H9 (cell line): Measurements from ENCODE around the gene FMC1. TPM values are rescaled to one million over a fixed set of nuclear protein-coding genes. Genes with fewer than 3 reads are reported as not detected.

Source experiments
- DNase-seq: peaks from one replicate; pipeline ENCODE4 v3.0.0-alpha.2; 2017
- H2AFZ ChIP-seq: one replicate; pipeline ENCODE4 v1.6.1; 2013; ENCODE audit warnings: mild to moderate bottlenecking, low read length, control low read depth, moderate library complexity
- H2AK5ac ChIP-seq: 2 replicates; pipeline ENCODE4 v1.6.1; 2013; ENCODE audit warnings: low read length, control low read depth, mixed read lengths; ENCODE audit not compliant: insufficient read length
- H2BK120ac ChIP-seq: one replicate; pipeline ENCODE4 v1.6.1; 2013; ENCODE audit warnings: low read depth, mild to moderate bottlenecking, low read length, control low read depth, inconsistent platforms; ENCODE audit not compliant: poor library complexity, severe bottlenecking
- H2BK12ac ChIP-seq: 2 replicates; pipeline ENCODE4 v1.6.1; 2013; ENCODE audit warnings: low read length, control low read depth, mixed read lengths, low read depth; ENCODE audit not compliant: insufficient read length
- H2BK15ac ChIP-seq: 2 replicates; pipeline ENCODE4 v1.6.1; 2013; ENCODE audit warnings: low read depth, low read length, control low read depth
- H2BK20ac ChIP-seq: one replicate; pipeline ENCODE4 v1.6.1; 2013; ENCODE audit warnings: low read depth, mild to moderate bottlenecking, low read length, control low read depth, inconsistent platforms; ENCODE audit not compliant: poor library complexity, severe bottlenecking
- H2BK5ac ChIP-seq: 2 replicates; pipeline ENCODE4 v1.6.1; 2013; ENCODE audit warnings: low read length, control low read depth, mixed read lengths; ENCODE audit not compliant: insufficient read length
- H3K14ac ChIP-seq: 2 replicates; pipeline ENCODE4 v1.6.1; 2013; ENCODE audit warnings: low read length, control low read depth; ENCODE audit not compliant: insufficient read depth
- H3K18ac ChIP-seq: 2 replicates; pipeline ENCODE4 v1.6.1; 2013; ENCODE audit warnings: low read depth, mild to moderate bottlenecking, mixed read lengths, low read length, control low read depth; ENCODE audit not compliant: insufficient read length
- H3K23ac ChIP-seq: 2 replicates; pipeline ENCODE4 v1.6.1; 2013; ENCODE audit warnings: low read length, control low read depth, mixed read lengths, low read depth; ENCODE audit not compliant: insufficient read length
- H3K23me2 ChIP-seq: 2 replicates; pipeline ENCODE4 v1.6.1; 2013; ENCODE audit warnings: low read depth, mild to moderate bottlenecking, mixed read lengths, low read length, control low read depth; ENCODE audit not compliant: insufficient read length, poor library complexity, severe bottlenecking
- H3K27ac ChIP-seq: 2 replicates; pipeline ENCODE4 v1.5.1; 2013; ENCODE audit warnings: low read length, control low read depth, mixed read lengths, low read depth; ENCODE audit not compliant: insufficient read length
- H3K27me3 ChIP-seq: 2 replicates; pipeline ENCODE4 v1.6.1; 2013; ENCODE audit warnings: low read length, control low read depth, inconsistent platforms; ENCODE audit not compliant: insufficient read depth
- H3K4ac ChIP-seq: 2 replicates; pipeline ENCODE4 v1.6.1; 2013; ENCODE audit warnings: low read depth, mild to moderate bottlenecking, control low read depth, inconsistent platforms, low read length, moderate library complexity
- H3K4me1 ChIP-seq: 2 replicates; pipeline ENCODE4 v1.6.1; 2013; ENCODE audit warnings: low read length, control low read depth, inconsistent platforms; ENCODE audit not compliant: insufficient read depth
- H3K4me2 ChIP-seq: 2 replicates; pipeline ENCODE4 v1.6.1; 2013; ENCODE audit warnings: low read length, control low read depth, mixed read lengths; ENCODE audit not compliant: insufficient read length, insufficient read depth
- H3K56ac ChIP-seq: 2 replicates; pipeline ENCODE4 v1.6.1; 2013; ENCODE audit warnings: low read depth, mild to moderate bottlenecking, mixed read lengths, low read length, control low read depth; ENCODE audit not compliant: insufficient read length
- H3K79me1 ChIP-seq: 2 replicates; pipeline ENCODE4 v1.6.1; 2013; ENCODE audit warnings: low read depth, mild to moderate bottlenecking, moderate library complexity, low read length, control low read depth, inconsistent platforms; ENCODE audit not compliant: insufficient read depth, poor library complexity, severe bottlenecking
- H3K79me2 ChIP-seq: 2 replicates; pipeline ENCODE4 v1.6.1; 2013; ENCODE audit warnings: low read length, control low read depth, inconsistent platforms; ENCODE audit not compliant: insufficient read depth
- H3K9ac ChIP-seq: 2 replicates; pipeline ENCODE4 v1.6.1; 2013; ENCODE audit warnings: low read length, control low read depth, mixed read lengths; ENCODE audit not compliant: insufficient read length; ENCODE audit errors: extremely low read depth
- H3K9me3 ChIP-seq: one replicate; pipeline ENCODE4 v1.6.1; 2013; ENCODE audit warnings: low read depth, low read length, inconsistent platforms; ENCODE audit not compliant: control insufficient read depth
- H3T11ph ChIP-seq: one replicate; pipeline ENCODE4 v1.6.1; 2013; ENCODE audit warnings: mild to moderate bottlenecking, low read length, control low read depth, inconsistent platforms
- H4K20me1 ChIP-seq: one replicate; pipeline ENCODE4 v1.6.1; 2013; ENCODE audit not compliant: control insufficient read depth, insufficient read length, insufficient read depth
- H4K5ac ChIP-seq: 2 replicates; pipeline ENCODE4 v1.6.1; 2013; ENCODE audit warnings: low read depth, mild to moderate bottlenecking, mixed read lengths, low read length, control low read depth; ENCODE audit not compliant: insufficient read length
- H4K8ac ChIP-seq: replicated peaks from 2 replicates; pipeline ENCODE4 v1.6.1; 2013; ENCODE audit warnings: low read length, control low read depth, mixed read lengths, low read depth; ENCODE audit not compliant: insufficient read length
- H4K91ac ChIP-seq: 2 replicates; pipeline ENCODE4 v1.6.1; 2013; ENCODE audit warnings: low read depth, mild to moderate bottlenecking, moderate library complexity, mixed read lengths, low read length, control low read depth; ENCODE audit not compliant: insufficient read length
- H3K27ac Mint-ChIP-seq, 3 experiments: 2 replicates in 2 of 3; 3 replicates in 1 of 3; pipeline ENCODE4 v1.8.0; 2020 to 2021; ENCODE audit warnings: mixed read lengths in 3 of 3, mild to moderate bottlenecking in 1 of 3, moderate library complexity in 1 of 3
- H3K27me3 Mint-ChIP-seq: 2 replicates; pipeline ENCODE4 v1.8.0; 2021; ENCODE audit warnings: low read depth, mild to moderate bottlenecking, moderate library complexity, mixed read lengths
- H3K36me3 Mint-ChIP-seq, 3 experiments: 2 replicates in 2 of 3; 3 replicates in 1 of 3; pipeline ENCODE4 v1.8.0; 2020 to 2021; ENCODE audit warnings: low read depth in 3 of 3, mixed read lengths in 3 of 3; ENCODE audit not compliant: insufficient read depth in 1 of 3
- H3K4me1 Mint-ChIP-seq, 2 experiments: 2 replicates each; pipeline ENCODE4 v1.8.0; 2020; ENCODE audit warnings: mixed read lengths in 2 of 2
- H3K4me3 Mint-ChIP-seq, 2 experiments: 2 replicates in 1 of 2; 3 replicates in 1 of 2; pipeline ENCODE4 v1.8.0; 2020 to 2021; ENCODE audit warnings: mild to moderate bottlenecking in 2 of 2, mixed read lengths in 2 of 2, moderate library complexity in 1 of 2
- H3K9me3 Mint-ChIP-seq, 2 experiments: 2 replicates in 1 of 2; 3 replicates in 1 of 2; pipeline ENCODE4 v1.8.0; 2020; ENCODE audit warnings: mild to moderate bottlenecking in 2 of 2, mixed read lengths in 2 of 2, moderate library complexity in 1 of 2
- WGBS: extraction: QIAGEN DNeasy Blood & Tissue Kit; methylation state at CpG from one replicate; pipeline ENCODE4 v1.1.7; 2013; ENCODE audit warnings: missing lambda C conversion rate, low lambda C conversion rate, mixed read lengths; ENCODE audit not compliant: insufficient read length; ENCODE audit errors: extremely low coverage; 5-methylcytosine and 5-hydroxymethylcytosine counted together
- total RNA-seq: library from RNA; stranded (reverse); gene quantifications from 2 replicates; pipeline ENCODE4 v1.2.1, GENCODE V29; 2021
- TF ChIP-seq, protein P1 (sequence below): fragments of 200-600 bp; sonication (generic); conservative IDR thresholded peaks from 3 replicates; pipeline ENCODE4 v1.8.0; 2021; ENCODE audit warnings: antibody characterized with exemption, mild to moderate bottlenecking

FMC1 gene
- total RNA-seq, 1 experiment from 2014 or later, result 10.9 TPM

DNA sequence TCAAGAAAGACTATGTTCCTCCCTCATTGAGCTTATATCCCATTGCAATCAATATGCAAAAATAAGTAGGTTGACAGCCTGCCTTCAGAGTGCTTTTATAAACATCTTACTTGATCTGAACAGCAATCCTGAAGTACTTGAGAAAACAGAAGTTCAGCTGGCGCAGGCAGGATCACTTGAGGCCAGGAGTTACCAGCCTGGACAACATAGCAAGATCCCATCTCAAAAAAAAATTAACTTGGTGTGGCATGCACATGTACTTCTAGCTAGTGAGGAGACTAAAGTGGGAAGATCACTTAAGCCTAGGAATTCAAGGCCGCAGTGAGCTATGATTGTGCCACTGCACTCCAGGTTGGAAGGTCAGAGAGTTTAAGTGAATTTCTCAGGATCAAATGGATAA, 48.6 kb downstream of the FMC1 start:
- no peaks in the 10 kb centered on the region for H3K9me3 Mint-ChIP-seq
- TF ChIP-seq, protein P1, sequence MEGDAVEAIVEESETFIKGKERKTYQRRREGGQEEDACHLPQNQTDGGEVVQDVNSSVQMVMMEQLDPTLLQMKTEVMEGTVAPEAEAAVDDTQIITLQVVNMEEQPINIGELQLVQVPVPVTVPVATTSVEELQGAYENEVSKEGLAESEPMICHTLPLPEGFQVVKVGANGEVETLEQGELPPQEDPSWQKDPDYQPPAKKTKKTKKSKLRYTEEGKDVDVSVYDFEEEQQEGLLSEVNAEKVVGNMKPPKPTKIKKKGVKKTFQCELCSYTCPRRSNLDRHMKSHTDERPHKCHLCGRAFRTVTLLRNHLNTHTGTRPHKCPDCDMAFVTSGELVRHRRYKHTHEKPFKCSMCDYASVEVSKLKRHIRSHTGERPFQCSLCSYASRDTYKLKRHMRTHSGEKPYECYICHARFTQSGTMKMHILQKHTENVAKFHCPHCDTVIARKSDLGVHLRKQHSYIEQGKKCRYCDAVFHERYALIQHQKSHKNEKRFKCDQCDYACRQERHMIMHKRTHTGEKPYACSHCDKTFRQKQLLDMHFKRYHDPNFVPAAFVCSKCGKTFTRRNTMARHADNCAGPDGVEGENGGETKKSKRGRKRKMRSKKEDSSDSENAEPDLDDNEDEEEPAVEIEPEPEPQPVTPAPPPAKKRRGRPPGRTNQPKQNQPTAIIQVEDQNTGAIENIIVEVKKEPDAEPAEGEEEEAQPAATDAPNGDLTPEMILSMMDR, result no peak
- Histone ChIP-seq H3K9me3 (no peaks in the 10 kb centered on the region), H2BK120ac (no peak overlapping the region), H3K4me1 (no peaks in the 10 kb centered on the region), H3K4me2 (no peak overlapping the region), H4K20me1 (no peaks in the 10 kb centered on the region), H3K79me2 (no peaks in the 10 kb centered on the region), H2BK12ac (no peak overlapping the region), H3K14ac (no peak overlapping the region), H2BK20ac (no peak overlapping the region), H3K56ac (no peak overlapping the region), H3K18ac (no peak overlapping the region), H3T11ph (no peak overlapping the region), H3K79me1 (peaks cover 2% of the 10 kb centered on the region), H4K5ac (no peak overlapping the region), H4K8ac (no peak overlapping the region), H2BK15ac (no peak overlapping the region), H4K91ac (no peak overlapping the region), H3K23ac (no peak overlapping the region), H3K27ac (no peak overlapping the region), H3K4ac (no peak overlapping the region), H2AFZ (no peak overlapping the region), H3K23me2 (no peaks in the 10 kb centered on the region), H3K9ac (no peak overlapping the region), H3K27me3 (no peaks in the 10 kb centered on the region), H2BK5ac (no peak overlapping the region), H2AK5ac (no peak overlapping the region)
- H3K4me3 Mint-ChIP-seq, result no peak overlapping the region
- no peaks in the 10 kb centered on the region for H3K4me1 Mint-ChIP-seq
- no peaks in the 10 kb centered on the region for H3K27me3 Mint-ChIP-seq
- H3K27ac Mint-ChIP-seq, result peak overlapping the region in 1 of 3 experiments; percentile 49; a peak in 1 of 7 replicates
- WGBS, result no CpG with 5 or more reads among the region's 2 CpGs
- no peak for DNase-seq
- peaks cover 27 to 61% (median 58%) of the 10 kb centered on the region in 3 experiments; a peak in 6 of 7 replicates for H3K36me3 Mint-ChIP-seq
